GM21619 (cell line): ENCODE measurements around the gene NCOA5.
A peak's percentile ranks its signal among the peaks of the same experiment; 100 is the strongest.

Source experiments
- ATAC-seq: cut with Tn5 transposase; IDR thresholded peaks from one replicate; pipeline ENCODE4 v1.9.1; 2021; ENCODE audit not compliant: unreplicated experiment

NCOA5 gene

DNA sequence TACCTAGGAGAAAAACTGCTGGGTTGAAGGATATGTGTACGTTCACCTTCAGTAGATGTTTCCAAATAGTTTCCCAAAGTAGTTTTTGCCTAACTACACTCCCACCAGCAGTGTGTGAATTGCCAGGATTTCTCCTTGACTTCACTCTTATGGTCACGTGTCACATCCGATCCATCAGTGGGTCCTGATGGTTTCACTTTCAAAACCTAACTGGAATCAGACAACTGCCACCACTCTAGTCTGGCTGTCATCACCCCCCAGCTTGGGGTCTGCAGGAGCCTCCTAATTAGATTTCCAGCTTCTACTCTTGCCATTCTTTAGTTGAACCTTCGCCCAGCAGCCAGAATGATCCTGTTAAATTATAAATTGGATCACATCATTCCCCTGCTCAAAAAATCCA lies 69.2 kb downstream of the NCOA5 start:
- ATAC-seq: no peak

DNA sequence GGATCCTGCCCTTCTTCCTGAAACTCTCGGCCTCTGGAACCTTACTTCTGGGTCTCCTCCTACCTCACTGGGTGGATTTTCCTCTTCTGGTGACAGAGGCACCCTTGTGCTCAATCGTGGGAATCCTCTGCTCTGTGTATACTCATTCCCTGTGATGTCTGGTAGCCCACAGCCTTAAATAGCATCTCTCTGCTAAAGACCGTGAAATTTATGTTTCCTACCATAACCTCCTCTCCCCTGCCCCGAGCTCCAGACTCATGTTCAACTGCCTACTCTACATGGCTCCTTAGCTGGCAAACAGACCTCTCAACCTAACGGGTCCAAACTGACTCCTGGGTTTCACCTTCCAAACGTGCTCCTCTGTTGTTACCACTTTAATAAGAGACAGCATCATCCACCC lies 71.2 kb downstream of the NCOA5 start:
- no peak for ATAC-seq

DNA sequence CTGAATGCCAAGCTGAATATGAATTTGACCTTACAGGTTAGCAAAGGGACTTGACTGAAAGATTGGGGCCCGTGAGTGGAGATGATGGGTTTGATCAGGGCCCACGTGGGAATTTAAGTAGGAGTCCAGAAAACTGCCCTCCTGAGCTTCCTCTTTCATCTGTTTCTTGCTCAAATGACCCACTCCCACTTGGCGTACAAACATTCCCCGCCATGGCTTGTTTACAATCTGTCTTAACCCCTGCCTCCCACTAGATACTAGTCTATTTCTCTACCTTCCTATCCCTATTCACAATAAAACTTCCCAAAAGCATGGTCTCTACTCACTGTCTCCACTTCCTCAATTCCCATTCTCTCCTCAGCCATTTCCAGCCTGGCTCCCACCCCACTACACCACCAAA lies 71.7 kb downstream of the NCOA5 start:
- ATAC-seq: no peak

DNA sequence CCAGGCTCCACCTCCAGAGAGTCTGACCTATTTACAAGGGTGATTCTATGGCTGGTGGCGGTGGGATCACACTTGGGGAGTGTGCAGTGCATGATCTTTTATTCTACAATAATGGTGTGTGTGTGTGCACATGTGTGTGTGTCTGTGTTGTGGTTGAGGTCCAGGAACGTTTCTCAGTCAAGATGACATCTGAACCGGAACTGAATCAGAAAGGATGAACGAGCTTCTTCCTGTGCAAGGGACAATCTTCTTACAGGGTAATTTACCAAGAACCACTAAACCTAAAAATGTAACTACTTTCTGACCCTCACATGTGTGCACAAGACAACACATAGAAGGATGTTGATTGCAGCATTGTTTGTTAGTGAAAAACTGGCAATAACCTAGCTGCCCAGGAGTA lies 72.5 kb downstream of the NCOA5 start:
- no peak for ATAC-seq

DNA sequence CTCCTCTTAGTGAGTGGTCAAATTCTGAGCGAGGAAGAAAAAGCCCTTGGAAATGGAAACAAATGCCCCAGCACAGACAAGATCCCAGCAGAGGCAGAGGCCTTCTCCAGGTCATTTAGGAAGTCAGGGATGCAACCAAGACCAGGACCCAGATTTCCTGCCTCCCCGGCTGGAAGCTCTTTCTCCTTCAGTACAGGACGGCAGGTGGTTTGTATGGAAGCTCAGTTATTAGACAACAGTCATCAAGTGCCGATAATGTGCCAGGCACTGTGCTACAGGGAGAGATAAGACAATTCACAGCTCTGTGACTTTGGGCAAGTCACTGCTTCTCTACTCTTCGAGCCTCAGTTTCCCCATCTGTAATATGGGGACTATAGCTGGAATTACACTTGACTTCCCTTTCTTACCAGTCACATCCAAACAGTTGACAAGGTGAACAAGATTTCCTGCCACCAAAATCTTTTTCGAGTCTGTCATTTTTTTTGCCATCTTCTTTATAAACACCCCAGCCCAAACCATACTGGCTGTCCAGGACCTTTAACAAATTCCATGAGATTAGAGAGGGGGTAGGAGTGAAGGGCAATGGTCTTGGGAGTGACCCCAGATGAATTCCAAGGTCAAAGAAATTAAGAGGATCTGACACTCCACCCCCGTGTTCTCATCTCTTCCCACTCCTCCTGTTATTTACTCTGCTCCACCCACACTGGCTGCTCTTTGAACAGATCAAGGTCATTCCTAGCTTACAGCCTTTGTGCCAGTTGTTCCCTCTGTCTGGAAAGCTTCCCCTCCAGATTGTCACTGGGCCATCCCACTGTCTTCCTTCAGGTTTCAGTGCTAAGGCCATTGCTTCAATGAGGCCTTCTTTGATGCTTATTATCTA lies 75.0 kb downstream of the NCOA5 start:
- ATAC-seq: no peak

DNA sequence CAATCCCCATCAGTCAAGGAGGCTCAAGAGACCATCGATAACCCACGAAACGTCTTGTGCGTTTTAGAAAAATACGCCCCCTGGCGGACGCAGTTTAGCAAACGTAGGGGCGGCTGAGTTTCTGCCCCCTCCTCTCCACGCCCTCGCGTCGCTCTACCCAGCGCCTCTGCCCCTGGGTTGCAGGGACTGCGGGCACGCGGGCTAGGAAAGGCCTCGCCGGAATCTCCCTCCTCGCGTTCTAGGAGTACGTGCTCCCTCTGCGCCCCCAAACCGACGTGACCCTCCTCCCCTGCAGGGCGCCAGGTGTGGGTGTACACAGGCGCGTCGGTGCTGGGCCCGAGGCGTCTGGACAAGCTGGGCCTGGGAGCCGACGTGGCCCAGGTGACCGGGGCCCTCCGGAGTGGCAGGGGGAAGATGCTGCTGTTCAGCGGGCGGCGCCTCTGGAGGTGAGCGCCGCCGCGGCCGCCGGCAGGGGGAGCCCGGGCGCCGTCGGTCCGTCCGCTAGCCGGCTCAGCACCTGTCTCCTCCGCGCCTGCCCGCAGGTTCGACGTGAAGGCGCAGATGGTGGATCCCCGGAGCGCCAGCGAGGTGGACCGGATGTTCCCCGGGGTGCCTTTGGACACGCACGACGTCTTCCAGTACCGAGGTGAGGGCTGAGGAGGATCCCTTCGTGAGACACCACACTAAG lies 75.8 kb downstream of the NCOA5 start:
- peak; percentile 64 for ATAC-seq

DNA sequence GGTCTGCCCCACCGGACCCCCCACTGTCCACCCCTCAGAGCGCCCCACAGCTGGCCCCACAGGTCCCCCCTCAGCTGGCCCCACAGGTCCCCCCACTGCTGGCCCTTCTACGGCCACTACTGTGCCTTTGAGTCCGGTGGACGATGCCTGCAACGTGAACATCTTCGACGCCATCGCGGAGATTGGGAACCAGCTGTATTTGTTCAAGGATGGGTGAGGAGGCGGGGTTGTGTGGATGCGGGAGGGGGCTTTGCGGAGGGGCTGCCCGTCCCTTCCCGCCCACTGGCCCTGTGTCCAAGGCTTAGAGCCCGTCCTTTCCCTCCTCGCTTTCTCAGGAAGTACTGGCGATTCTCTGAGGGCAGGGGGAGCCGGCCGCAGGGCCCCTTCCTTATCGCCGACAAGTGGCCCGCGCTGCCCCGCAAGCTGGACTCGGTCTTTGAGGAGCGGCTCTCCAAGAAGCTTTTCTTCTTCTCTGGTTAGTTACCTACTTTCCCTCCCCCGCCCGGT lies 76.4 kb downstream of the NCOA5 start:
- no peak for ATAC-seq

DNA sequence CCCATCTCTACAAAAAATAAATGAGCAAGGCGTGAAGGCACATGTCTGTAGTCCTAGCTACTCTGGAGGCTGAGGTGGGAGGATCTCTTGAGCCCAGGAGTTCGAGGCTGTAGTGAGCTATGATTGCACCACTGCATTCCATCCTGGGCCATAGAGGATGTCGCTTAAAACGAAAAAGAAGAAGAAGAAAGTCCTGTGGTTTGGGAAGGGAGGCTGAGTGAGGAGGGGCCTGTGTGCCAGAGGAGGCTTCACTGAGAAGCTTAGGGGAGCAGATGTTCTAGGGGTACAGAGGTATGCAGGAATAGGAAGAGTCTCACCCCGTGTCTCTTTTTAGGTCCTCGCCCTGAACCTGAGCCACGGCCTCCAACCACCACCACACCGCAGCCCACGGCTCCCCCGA lies 76.8 kb downstream of the NCOA5 start:
- no peak for ATAC-seq

DNA sequence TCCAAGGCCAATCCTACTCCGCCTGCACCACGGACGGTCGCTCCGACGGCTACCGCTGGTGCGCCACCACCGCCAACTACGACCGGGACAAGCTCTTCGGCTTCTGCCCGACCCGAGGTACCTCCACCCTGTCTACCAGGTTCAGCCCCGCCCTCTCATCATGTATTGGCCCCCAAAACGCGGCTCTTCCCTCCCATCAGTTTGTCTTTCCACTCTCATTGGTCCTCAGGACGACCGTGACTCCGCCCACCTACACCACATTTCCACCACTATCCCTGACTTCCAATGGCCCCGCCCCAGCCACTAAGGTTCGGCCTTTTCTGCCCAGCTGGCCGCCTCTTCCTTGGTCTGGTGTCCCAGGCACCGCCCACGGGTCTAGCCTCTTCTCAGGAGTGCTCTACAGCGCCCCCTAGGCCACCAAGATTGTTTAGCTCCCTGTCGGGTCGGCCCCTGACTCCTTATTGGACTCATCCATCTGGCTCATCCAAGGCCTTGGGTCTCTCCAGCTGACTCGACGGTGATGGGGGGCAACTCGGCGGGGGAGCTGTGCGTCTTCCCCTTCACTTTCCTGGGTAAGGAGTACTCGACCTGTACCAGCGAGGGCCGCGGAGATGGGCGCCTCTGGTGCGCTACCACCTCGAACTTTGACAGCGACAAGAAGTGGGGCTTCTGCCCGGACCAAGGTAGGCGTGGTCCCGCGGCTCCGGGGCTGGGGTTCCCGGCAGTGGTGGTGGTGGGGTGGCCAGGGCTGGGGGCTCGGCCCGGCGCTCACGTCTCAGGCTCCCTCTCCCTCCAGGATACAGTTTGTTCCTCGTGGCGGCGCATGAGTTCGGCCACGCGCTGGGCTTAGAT lies 77.9 kb downstream of the NCOA5 start:
- ATAC-seq: no peak
